Upper lobe of left lung (tissue), 6 donors: ENCODE results near the gene CEP295NL. TPM values are rescaled to one million over a fixed set of nuclear protein-coding genes. Genes with fewer than 3 reads are reported as not detected.

Experiments
- ATAC-seq, 2 donors: fragments of 200-7000 bp; cut with Tn5 transposase; one replicate each; pipeline ENCODE4 v1.9.1; 2022; ENCODE audit warnings: mild to moderate bottlenecking in 2 of 2, moderate library complexity in 2 of 2; ENCODE audit not compliant: low FRiP score in 2 of 2
- DNase-seq, 2 donors: peaks; one replicate each; pipeline ENCODE4 v3.0.0-alpha.2; 2019 to 2020
- H3K27ac ChIP-seq, 4 donors: fragments of 200-600 bp; sonication (generic); one replicate each; pipeline ENCODE4 v1.5.1; 2016 to 2019
- H3K27me3 ChIP-seq, 4 donors: fragments of 200-600 bp; sonication (generic); one replicate each; pipeline ENCODE4 v1.5.1; 2017 to 2019
- H3K36me3 ChIP-seq, 4 donors: fragments of 200-600 bp; sonication (generic); one replicate each; pipeline ENCODE4 v1.5.1; 2016 to 2019
- H3K4me1 ChIP-seq, 4 donors: fragments of 200-600 bp; sonication (generic); one replicate each; pipeline ENCODE4 v1.5.1; 2018 to 2019
- H3K4me3 ChIP-seq, 4 donors: fragments of 200-600 bp; sonication (generic); one replicate each; pipeline ENCODE4 v1.5.1; 2017 to 2019; ENCODE audit warnings: mild to moderate bottlenecking in 2 of 4, moderate library complexity in 1 of 4
- H3K9me3 ChIP-seq, 4 donors: fragments of 200-600 bp; sonication (generic); one replicate each; pipeline ENCODE4 v1.5.1; 2018 to 2019
- EP300 ChIP-seq, 4 donors: sonication (generic); formaldehyde crosslinking; IDR thresholded peaks; one replicate each; pipeline ENCODE4 v1.5.1; 2017; ENCODE audit warnings: antibody characterized with exemption in 4 of 4, control low read depth in 2 of 4
- POLR2A ChIP-seq, 4 donors: fragments of 450-650 bp; IDR thresholded peaks; one replicate each; pipeline ENCODE4 v1.5.1; 2016 to 2017; ENCODE audit warnings: antibody characterized with exemption in 4 of 4, mild to moderate bottlenecking in 2 of 4
- POLR2AphosphoS5 ChIP-seq, 2 donors: sonication (generic); formaldehyde crosslinking; IDR thresholded peaks; one replicate each; pipeline ENCODE4 v1.5.1; 2017; ENCODE audit warnings: antibody characterized with exemption in 2 of 2
- WGBS, 2 donors: methylation state at CpG; one replicate each; pipeline ENCODE4 v1.1.5; 2017 to 2018; 5-methylcytosine and 5-hydroxymethylcytosine counted together
- total RNA-seq, 6 donors: library from RNA; depleted of rRNA in 4 of 6; stranded (reverse); fragments of >200 nt in 4 of 6; gene quantifications; one replicate each; pipeline versions ENCODE4 v1.1.0 to v1.2.1, GENCODE V29; 2016 to 2021
- TF ChIP-seq, protein P1 (sequence below), 6 experiments: fragments of 450-650 bp in 4 of 6; fragments of 200-600 bp in 2 of 6; sonication (generic) in 2 of 6; IDR thresholded peaks; one replicate each; pipeline ENCODE4 v1.5.1; 2016 to 2019; ENCODE audit warnings: antibody characterized with exemption in 6 of 6
- donor health status: DM: no; HTN: no; CAD: no; lungs with moderate emphysema.
- donor health status: DM: no; HTN: yes; CAD: no; lungs with severe emphysema.

The CEP295NL gene, protein sequence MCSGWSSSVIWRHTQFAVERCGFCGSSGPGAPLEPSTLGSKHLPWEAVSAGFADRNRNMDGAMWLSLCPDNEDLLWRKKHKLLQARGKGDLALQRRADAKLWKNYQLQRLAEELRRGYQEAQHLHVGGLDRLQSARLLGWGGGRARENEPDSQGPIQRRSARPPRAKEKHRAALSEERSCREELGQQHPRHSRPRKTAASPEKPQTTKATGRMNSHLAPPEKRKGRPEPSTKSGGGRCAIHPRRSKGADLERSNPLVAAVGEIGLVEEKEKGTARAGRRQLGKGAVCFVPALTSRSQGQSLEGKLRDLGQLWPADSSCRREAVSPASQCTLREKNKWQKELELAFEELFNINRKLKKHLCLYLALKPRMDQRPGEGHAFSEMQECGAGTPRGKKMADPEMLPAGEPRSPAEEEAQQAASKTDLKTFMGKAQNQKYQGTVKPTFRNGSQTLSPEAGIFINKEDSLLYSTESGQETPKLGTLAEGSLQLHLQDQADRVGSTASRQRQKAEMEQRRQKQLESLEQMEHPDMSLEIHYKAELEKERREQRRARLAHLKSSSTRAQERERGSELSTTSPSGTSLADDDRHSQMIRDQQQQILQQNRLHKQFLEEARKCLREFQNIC
- 10 to 100 TPM in 2 of 6 donors, 1 to 10 TPM in 4; 2.6 to 61.8 (median 4.2) TPM for total RNA-seq

DNA sequence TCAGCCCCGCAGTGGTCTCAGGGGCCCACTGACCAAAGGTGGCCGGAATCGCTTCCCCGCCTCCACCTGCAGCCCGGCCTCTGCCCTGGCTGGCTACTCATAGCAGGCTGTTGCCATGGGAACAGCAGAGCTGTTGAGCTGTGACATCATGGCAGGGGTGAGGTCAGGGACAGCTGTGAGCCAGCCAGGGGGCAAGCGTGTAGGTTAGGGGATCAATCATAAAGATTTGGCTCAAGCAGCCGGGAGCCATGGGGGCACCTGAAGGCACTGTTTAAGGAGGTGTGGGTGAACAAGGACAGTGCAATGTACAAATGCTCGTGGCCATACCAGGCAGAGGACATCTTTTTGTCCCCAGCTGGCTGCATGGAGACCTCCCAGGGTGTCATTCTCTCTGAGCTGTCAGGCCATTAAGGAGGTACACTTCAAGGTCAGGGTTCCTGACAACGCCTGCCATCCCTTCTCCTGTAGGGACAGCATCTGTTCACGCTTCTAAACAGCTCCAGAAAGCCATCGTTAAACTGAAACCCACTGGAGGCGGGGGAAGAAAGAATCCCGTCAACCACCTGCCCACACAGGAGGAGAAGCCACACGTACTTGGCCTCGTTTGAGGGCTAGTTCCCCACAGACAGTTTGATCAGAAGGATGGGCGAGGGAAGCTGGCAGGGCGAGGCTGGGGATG is at the start of gene CEP295NL:
CEP295NL (minus strand) TSS at position 101 of the 679 bp plus-strand sequence. CDS start 1,373 bp downstream, outside the sequence.
- ATAC-seq (peak in 1 of 2 donors; percentile 47), DNase-seq (no peak)
- peaks cover 0 to 7% (median 2%) of the 10 kb centered on the region in 4 donors for H3K36me3 ChIP-seq
- no peak within 1 kb of the TSS for H3K4me3 ChIP-seq
- H3K27ac ChIP-seq = peak within 1 kb of the TSS in 1 of 4 donors; percentile 9
- peaks cover 10 to 15% (median 13%) of the 10 kb centered on the region in 4 donors for H3K4me1 ChIP-seq
- no peak for TF ChIP-seq EP300 (IDR thresholded peaks at IDR 0.05)
- no peak for TF ChIP-seq POLR2AphosphoS5 (IDR thresholded peaks at IDR 0.05)
- TF ChIP-seq, protein P1, sequence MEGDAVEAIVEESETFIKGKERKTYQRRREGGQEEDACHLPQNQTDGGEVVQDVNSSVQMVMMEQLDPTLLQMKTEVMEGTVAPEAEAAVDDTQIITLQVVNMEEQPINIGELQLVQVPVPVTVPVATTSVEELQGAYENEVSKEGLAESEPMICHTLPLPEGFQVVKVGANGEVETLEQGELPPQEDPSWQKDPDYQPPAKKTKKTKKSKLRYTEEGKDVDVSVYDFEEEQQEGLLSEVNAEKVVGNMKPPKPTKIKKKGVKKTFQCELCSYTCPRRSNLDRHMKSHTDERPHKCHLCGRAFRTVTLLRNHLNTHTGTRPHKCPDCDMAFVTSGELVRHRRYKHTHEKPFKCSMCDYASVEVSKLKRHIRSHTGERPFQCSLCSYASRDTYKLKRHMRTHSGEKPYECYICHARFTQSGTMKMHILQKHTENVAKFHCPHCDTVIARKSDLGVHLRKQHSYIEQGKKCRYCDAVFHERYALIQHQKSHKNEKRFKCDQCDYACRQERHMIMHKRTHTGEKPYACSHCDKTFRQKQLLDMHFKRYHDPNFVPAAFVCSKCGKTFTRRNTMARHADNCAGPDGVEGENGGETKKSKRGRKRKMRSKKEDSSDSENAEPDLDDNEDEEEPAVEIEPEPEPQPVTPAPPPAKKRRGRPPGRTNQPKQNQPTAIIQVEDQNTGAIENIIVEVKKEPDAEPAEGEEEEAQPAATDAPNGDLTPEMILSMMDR (IDR thresholded peaks at IDR 0.05) = no peak
- no peak for TF ChIP-seq POLR2A (IDR thresholded peaks at IDR 0.05)
- H3K27me3 ChIP-seq = no peaks in the 10 kb centered on the region
- H3K9me3 ChIP-seq = no peaks in the 10 kb centered on the region
- WGBS, 2 donors = 82 to 83% methylated on average over 15 to 17 of the region's 17 CpGs

DNA sequence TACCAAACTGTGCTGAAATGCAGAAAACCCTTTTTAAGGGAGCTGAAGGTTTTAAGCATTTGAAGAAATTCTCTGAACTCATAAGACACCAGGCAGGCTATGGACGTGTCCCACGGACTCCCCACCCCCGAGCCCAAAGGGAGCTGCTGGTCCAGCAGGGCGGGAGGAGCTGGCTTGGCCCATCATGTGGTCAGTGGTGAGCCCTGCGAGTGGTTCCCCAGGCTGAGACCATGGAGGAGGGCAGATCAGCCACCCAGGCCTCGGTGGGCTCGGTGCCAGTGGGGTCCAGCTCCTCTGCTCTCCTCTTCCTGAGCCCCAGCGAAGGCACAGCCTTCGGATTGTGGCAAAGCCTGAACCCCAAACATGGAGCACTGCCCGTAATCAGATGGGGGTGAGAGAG is 49.7 kb upstream of the CEP295NL start:
- Histone ChIP-seq H3K4me3 (no peak overlapping the region), H3K27ac (peak overlapping the region in 1 of 4 donors; percentile 19), H3K36me3 (no peaks in the 10 kb centered on the region), H3K4me1 (peaks cover 0 to 4% (median 0%) of the 10 kb centered on the region in 4 donors), H3K9me3 (peaks cover 8 to 19% (median 10%) of the 10 kb centered on the region in 4 donors), H3K27me3 (no peaks in the 10 kb centered on the region)
- WGBS, 2 donors = 84% methylated on average over 9 of the region's 10 CpGs; no CpG with 5 or more reads in 1 of the 2 donors
- TF ChIP-seq, protein P1 (IDR thresholded peaks at IDR 0.05) = no peak
- no peak for TF ChIP-seq EP300 (IDR thresholded peaks at IDR 0.05)
- DNase-seq (no peak), ATAC-seq (peak in 1 of 2 donors; percentile 23)

DNA sequence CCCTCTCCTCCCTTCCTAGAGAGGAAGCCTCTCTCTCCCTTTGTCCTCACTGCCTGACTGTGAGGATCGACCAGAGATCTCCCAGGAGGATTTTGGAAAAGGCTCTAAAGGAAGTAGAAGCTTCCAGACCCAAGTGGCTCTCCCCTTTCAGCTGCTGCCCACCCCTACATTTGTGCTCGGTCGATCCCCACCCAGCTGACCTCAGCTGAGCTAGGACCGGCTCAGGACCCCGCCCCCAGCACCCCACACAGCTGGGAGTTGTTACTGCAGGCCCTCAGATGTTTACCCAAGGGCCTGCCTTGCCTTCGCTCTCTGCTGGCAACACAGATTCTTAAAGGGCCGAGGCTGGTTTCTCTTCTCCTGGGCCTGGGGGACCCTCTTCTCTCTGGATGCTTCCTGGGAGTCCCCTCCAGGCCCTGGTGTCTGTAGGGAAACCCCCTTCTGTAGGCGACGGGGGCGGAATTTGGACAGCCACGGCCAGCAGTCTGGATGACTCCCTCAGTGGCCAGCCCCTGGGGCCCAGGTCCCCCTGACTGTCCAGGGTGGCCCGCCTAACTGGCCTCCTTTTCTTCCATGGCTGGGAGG is 49.1 kb upstream of the CEP295NL start:
- WGBS, 2 donors = 24 to 65% methylated on average over 6 to 12 of the region's 12 CpGs
- Histone ChIP-seq H3K9me3 (peaks cover 8 to 19% (median 10%) of the 10 kb centered on the region in 4 donors), H3K4me3 (no peak overlapping the region), H3K36me3 (no peaks in the 10 kb centered on the region), H3K27ac (peak overlapping the region in 1 of 4 donors; percentile 19), H3K27me3 (no peaks in the 10 kb centered on the region), H3K4me1 (peaks cover 0 to 4% (median 0%) of the 10 kb centered on the region in 4 donors)
- DNase-seq (no peak), ATAC-seq (peak in 1 of 2 donors; percentile 26)
- TF ChIP-seq EP300 (IDR thresholded peaks at IDR 0.05) (no peak), POLR2AphosphoS5 (IDR thresholded peaks at IDR 0.05) (no peak), POLR2A (IDR thresholded peaks at IDR 0.05) (no peak)
- TF ChIP-seq, protein P1 (IDR thresholded peaks at IDR 0.05) = no peak

DNA sequence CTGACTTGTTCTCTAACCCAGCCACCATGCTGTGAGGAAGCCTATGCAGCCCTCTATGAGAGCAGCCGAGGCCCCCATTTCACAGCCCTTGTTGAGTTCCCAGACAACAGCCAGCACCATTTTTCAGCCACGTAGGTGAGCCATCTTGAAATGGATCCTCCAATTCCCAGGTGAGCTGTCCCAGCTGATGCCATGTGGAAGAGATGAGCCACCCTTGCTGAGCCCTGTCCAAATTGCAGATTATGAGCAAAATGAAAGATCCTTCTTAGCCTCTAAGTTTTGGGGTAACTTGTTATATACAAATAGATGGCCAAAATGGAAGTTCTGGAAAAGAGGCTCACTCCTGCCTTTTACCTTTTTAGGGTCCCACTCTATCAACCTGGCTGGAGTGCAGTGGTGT is 47.9 kb upstream of the CEP295NL start:
- Histone ChIP-seq H3K27me3 (no peaks in the 10 kb centered on the region), H3K4me1 (peaks cover 0 to 4% (median 0%) of the 10 kb centered on the region in 4 donors), H3K36me3 (no peaks in the 10 kb centered on the region), H3K27ac (no peak overlapping the region), H3K4me3 (no peak overlapping the region), H3K9me3 (peaks cover 8 to 19% (median 10%) of the 10 kb centered on the region in 4 donors)
- ATAC-seq = no peak
- 83% methylated on average over 2 of the region's 2 CpGs; no CpG with 5 or more reads in 1 of the 2 donors for WGBS, 2 donors
- DNase-seq = no peak
- TF ChIP-seq POLR2A (IDR thresholded peaks at IDR 0.05) = no peak
- no peak for TF ChIP-seq EP300 (IDR thresholded peaks at IDR 0.05)
- TF ChIP-seq, protein P1 (IDR thresholded peaks at IDR 0.05) = no peak
- no peak for TF ChIP-seq POLR2AphosphoS5 (IDR thresholded peaks at IDR 0.05)
